Heart left ventricle (tissue), 13 donors: ENCODE measurements around the gene PAX2.

Experiments
- CTCF ChIP-seq, 12 donors: fragments of 200-600 bp; sonication (generic) in 4 of 12; IDR thresholded peaks; one replicate each; pipeline versions ENCODE4 v1.5.0 to v1.8.0; 2018 to 2022; ENCODE audit warnings: antibody characterized with exemption in 12 of 12, mild to moderate bottlenecking in 5 of 12
- POLR2A ChIP-seq, 2 donors: fragments of 450-650 bp; IDR thresholded peaks; one replicate each; pipeline ENCODE4 v1.6.1; 2017; ENCODE audit warnings: antibody characterized with exemption in 2 of 2, mild to moderate bottlenecking in 2 of 2, moderate library complexity in 2 of 2
- donor health status: ischemic (EF 13 %, LVEDD 7.1; RV severe dilation, severe dysfunction).
- donor health status: DM: no; HTN: yes; CAD: no.
- donor health status: DM: no; HTN: no; CAD: no.
- donor health status: ischemic (EF 25% LVEDD 6.9; RV normal size, moderate dysfunction).
- donor health status: ischemic (EF 25% LVEDD 5.7; RV mildly dilated, moderate dysfunction).
- donor health status: ischemic (EF 35%, LVEDD 5.7; RV mildly dilated, moderate dysfunction).
- donor health status: nonischemic (EF 11% LVEDD 7.7; RV severe dilation, severe dysfunction).
- donor health status: DM: yes; HTN: yes; CAD: no.
- donor health status: PGD.
- donor health status: ischemic (EF 29% LVEDD 5.4; RV normal size, mild dysfunction).
- donor health status: nonischemic (EF 23%, LVEDD 6.1; RV moderate dilation, normal function).

GRCh38 chr10:100761191-100761590 lies 15.8 kb downstream of the PAX2 start:
- no peak for TF ChIP-seq CTCF (IDR thresholded peaks at IDR 0.05)
- no peak for TF ChIP-seq POLR2A (IDR thresholded peaks at IDR 0.05)
